HepG2 (cell line): ENCODE measurements around the gene NFE2L2. TPM values are rescaled to one million over a fixed set of nuclear protein-coding genes. Genes with fewer than 3 reads are reported as not detected.
A peak's percentile ranks its signal among the peaks of the same experiment; 100 is the strongest.

Experiments used
- ATRX ChIP-seq: sonication (generic); formaldehyde crosslinking; IDR thresholded peaks from 2 replicates; pipeline ENCODE4 v1.4.0; 2020; ENCODE audit warnings: missing genetic modification reagents, borderline replicate concordance
- CEBPB ChIP-seq: IDR thresholded peaks from 2 replicates; pipeline ENCODE4 v1.6.1; 2011; ENCODE audit warnings: low read depth, low read length, improper control_type of control experiment, borderline replicate concordance
- ERF ChIP-seq: IDR thresholded peaks from 2 replicates; pipeline ENCODE4 v1.6.1; 2018; ENCODE audit warnings: missing biosample characterization, missing genetic modification reagents
- GABPA ChIP-seq, 2 experiments: IDR thresholded peaks; 2 replicates each; pipeline ENCODE4 v1.6.1; 2011 to 2016; ENCODE audit warnings: low read depth in 2 of 2, low read length in 1 of 2, missing biosample characterization in 1 of 2, missing genetic modification characterization in 1 of 2
- ISL2 ChIP-seq: sonication (generic); formaldehyde crosslinking; IDR thresholded peaks from 2 replicates; pipeline ENCODE4 v1.5.0; 2020; ENCODE audit warnings: missing genetic modification reagents
- MAFF ChIP-seq: IDR thresholded peaks from 2 replicates; pipeline ENCODE4 v1.6.1; 2011; ENCODE audit warnings: low read depth, low read length, improper control_type of control experiment
- MXI1 ChIP-seq: IDR thresholded peaks from 3 replicates; pipeline ENCODE4 v1.6.1; 2012; ENCODE audit warnings: low read depth, low read length, inconsistent platforms, borderline replicate concordance
- RARA ChIP-seq: IDR thresholded peaks from 2 replicates; pipeline ENCODE4 v1.6.1; 2016; ENCODE audit warnings: missing genetic modification reagents, missing compliant biosample characterization
- SMAD3 ChIP-seq: sonication (generic); formaldehyde crosslinking; IDR thresholded peaks from 2 replicates; pipeline ENCODE4 v1.4.0; 2020; ENCODE audit warnings: missing genetic modification reagents
- YEATS4 ChIP-seq: sonication (generic); formaldehyde crosslinking; IDR thresholded peaks from 2 replicates; pipeline ENCODE4 v1.4.0; 2020; ENCODE audit warnings: missing genetic modification reagents, borderline replicate concordance
- ZNF234 ChIP-seq: sonication (generic); formaldehyde crosslinking; conservative IDR thresholded peaks from 2 replicates; pipeline ENCODE4 v1.5.1; 2020; ENCODE audit warnings: mild to moderate bottlenecking, missing genetic modification reagents
- ZNF326 ChIP-seq: sonication (generic); formaldehyde crosslinking; IDR thresholded peaks from 2 replicates; pipeline ENCODE4 v1.4.0; 2020; ENCODE audit warnings: missing genetic modification reagents, borderline replicate concordance
- ZNF564 ChIP-seq: sonication (generic); formaldehyde crosslinking; IDR thresholded peaks from 2 replicates; pipeline ENCODE4 v1.8.1; 2023; ENCODE audit warnings: mild to moderate bottlenecking, missing genetic modification reagents
- ZNF652 ChIP-seq: IDR thresholded peaks from 2 replicates; pipeline ENCODE4 v1.6.1; 2016; ENCODE audit warnings: low read depth, borderline replicate concordance
- polyA plus RNA-seq, 8 experiments: library from polyadenylated mRNA; depleted of rRNA in 3 of 8; stranded (reverse) in 7 of 8; unstranded in 1 of 8; fragments of >200 nt; fragmentation: Illumina TruSeq in 4 of 8; extraction: Trizol in 4 of 8; gene quantifications; 2 replicates each; pipeline versions ENCODE4 v1.2.1 to v1.2.3, GENCODE V29; 2011 to 2016; ENCODE audit warnings: low read depth in 4 of 8, missing spikeins in 1 of 8, mixed read lengths in 1 of 8; ENCODE audit not compliant: insufficient read depth in 1 of 8
- total RNA-seq, 5 experiments: library from RNA; depleted of rRNA; stranded (reverse); fragments of >200 nt; fragmentation: Illumina TruSeq; extraction: Trizol; gene quantifications; 2 replicates each; pipeline ENCODE4 v1.2.3, GENCODE V29; 2016; ENCODE audit warnings: low read depth in 1 of 5
- TF ChIP-seq, protein P1 (sequence below): sonication (generic); formaldehyde crosslinking; IDR thresholded peaks from 2 replicates; pipeline ENCODE4 v1.9.0; 2022; ENCODE audit warnings: low read depth, missing genetic modification reagents
- TF ChIP-seq, protein P2 (sequence below): sonication (generic); formaldehyde crosslinking; IDR thresholded peaks from 2 replicates; pipeline ENCODE4 v1.4.0; 2020; ENCODE audit warnings: missing genetic modification reagents
- TF ChIP-seq, protein P3 (sequence below): conservative IDR thresholded peaks from 2 replicates; pipeline ENCODE4 v1.6.1; 2018; ENCODE audit warnings: missing genetic modification reagents
- TF ChIP-seq, protein P4 (sequence below): IDR thresholded peaks from 2 replicates; pipeline ENCODE4 v1.6.1; 2016; ENCODE audit warnings: low read depth, missing genetic modification reagents, missing compliant biosample characterization

Gene NFE2L2
- total and polyA plus RNA-seq, 2 of the 13 experiments (the other 11 are each of a cell fraction or from before 2014, with no cell fraction given), result 84.6 to 215 TPM

DNA sequence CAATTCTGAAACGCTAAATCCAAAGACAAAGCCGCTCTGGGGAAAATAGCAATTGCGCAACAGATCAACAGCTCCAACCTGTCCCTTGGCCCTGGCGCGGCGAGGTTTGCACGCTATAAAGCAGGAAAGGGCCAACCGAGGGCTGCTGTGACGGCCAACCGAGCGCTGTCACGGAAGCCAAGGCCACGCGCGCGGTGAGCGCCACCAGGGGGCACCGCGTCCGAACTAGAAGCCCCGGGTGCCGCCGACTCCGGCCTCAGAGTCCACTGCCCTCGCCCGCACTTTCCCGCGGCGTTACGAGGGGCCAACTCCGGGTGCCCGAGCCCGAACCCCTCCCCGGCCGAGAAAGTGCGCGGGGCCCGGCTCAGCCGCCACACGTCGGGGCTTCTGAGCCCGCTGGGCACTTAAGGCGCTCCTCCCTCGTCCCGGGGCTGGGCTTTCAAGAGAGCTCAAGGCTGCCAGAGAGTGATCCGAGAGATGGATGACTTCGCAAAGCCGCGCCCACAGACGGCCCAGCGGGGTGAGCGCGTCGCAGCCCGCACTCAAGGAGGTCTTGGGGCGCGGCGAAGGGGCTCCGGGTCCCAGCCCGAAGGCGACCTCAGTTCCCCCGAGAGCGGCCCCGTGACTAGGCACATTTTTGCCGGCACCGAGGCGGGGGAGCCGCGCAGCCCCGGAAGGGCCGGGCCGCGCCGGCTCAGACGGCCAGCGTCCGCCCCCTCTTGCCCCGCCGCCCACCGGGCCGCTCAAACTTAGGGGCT lies 897 bp downstream of the NFE2L2 start (continued):
- no peak for TF ChIP-seq ZNF326 (CRISPR knock-in tag)
- peak; percentile 86 for TF ChIP-seq RARA (CRISPR knock-in tag)
- peak; percentile 98; the same call in 2 of the 3 replicates for TF ChIP-seq MXI1
- TF ChIP-seq CEBPB, result peak; percentile 100
- TF ChIP-seq YEATS4 (CRISPR knock-in tag), result peak; percentile 94
- 0 out of 2 replicates have a peak, but pooled peaks have one; percentile 11 for TF ChIP-seq MAFF
- TF ChIP-seq ATRX (CRISPR knock-in tag), result no peak
- TF ChIP-seq, protein P1, sequence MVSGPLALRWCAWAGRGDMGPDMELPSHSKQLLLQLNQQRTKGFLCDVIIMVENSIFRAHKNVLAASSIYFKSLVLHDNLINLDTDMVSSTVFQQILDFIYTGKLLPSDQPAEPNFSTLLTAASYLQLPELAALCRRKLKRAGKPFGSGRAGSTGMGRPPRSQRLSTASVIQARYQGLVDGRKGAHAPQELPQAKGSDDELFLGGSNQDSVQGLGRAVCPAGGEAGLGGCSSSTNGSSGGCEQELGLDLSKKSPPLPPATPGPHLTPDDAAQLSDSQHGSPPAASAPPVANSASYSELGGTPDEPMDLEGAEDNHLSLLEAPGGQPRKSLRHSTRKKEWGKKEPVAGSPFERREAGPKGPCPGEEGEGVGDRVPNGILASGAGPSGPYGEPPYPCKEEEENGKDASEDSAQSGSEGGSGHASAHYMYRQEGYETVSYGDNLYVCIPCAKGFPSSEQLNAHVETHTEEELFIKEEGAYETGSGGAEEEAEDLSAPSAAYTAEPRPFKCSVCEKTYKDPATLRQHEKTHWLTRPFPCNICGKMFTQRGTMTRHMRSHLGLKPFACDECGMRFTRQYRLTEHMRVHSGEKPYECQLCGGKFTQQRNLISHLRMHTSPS, result peak; percentile 90
- TF ChIP-seq, protein P2, sequence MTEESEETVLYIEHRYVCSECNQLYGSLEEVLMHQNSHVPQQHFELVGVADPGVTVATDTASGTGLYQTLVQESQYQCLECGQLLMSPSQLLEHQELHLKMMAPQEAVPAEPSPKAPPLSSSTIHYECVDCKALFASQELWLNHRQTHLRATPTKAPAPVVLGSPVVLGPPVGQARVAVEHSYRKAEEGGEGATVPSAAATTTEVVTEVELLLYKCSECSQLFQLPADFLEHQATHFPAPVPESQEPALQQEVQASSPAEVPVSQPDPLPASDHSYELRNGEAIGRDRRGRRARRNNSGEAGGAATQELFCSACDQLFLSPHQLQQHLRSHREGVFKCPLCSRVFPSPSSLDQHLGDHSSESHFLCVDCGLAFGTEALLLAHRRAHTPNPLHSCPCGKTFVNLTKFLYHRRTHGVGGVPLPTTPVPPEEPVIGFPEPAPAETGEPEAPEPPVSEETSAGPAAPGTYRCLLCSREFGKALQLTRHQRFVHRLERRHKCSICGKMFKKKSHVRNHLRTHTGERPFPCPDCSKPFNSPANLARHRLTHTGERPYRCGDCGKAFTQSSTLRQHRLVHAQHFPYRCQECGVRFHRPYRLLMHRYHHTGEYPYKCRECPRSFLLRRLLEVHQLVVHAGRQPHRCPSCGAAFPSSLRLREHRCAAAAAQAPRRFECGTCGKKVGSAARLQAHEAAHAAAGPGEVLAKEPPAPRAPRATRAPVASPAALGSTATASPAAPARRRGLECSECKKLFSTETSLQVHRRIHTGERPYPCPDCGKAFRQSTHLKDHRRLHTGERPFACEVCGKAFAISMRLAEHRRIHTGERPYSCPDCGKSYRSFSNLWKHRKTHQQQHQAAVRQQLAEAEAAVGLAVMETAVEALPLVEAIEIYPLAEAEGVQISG (CRISPR knock-in tag), result peak; percentile 92
- TF ChIP-seq ZNF564 (CRISPR knock-in tag), result peak; percentile 97
- no peak for TF ChIP-seq GABPA (IDR thresholded peaks at IDR 0.05; ENCODE audit: low read depth, low read length)
- peak; percentile 64 for TF ChIP-seq GABPA (CRISPR knock-in tag; IDR thresholded peaks at IDR 0.05; ENCODE audit: low read depth)
- no peak for TF ChIP-seq ZNF234 (CRISPR knock-in tag)
- TF ChIP-seq SMAD3 (CRISPR knock-in tag), result peak; percentile 93
- TF ChIP-seq ISL2, result peak; percentile 94
- TF ChIP-seq, protein P3, sequence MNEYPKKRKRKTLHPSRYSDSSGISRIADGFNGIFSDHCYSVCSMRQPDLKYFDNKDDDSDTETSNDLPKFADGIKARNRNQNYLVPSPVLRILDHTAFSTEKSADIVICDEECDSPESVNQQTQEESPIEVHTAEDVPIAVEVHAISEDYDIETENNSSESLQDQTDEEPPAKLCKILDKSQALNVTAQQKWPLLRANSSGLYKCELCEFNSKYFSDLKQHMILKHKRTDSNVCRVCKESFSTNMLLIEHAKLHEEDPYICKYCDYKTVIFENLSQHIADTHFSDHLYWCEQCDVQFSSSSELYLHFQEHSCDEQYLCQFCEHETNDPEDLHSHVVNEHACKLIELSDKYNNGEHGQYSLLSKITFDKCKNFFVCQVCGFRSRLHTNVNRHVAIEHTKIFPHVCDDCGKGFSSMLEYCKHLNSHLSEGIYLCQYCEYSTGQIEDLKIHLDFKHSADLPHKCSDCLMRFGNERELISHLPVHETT (CRISPR knock-in tag), result peak; percentile 88
- TF ChIP-seq, protein P4, sequence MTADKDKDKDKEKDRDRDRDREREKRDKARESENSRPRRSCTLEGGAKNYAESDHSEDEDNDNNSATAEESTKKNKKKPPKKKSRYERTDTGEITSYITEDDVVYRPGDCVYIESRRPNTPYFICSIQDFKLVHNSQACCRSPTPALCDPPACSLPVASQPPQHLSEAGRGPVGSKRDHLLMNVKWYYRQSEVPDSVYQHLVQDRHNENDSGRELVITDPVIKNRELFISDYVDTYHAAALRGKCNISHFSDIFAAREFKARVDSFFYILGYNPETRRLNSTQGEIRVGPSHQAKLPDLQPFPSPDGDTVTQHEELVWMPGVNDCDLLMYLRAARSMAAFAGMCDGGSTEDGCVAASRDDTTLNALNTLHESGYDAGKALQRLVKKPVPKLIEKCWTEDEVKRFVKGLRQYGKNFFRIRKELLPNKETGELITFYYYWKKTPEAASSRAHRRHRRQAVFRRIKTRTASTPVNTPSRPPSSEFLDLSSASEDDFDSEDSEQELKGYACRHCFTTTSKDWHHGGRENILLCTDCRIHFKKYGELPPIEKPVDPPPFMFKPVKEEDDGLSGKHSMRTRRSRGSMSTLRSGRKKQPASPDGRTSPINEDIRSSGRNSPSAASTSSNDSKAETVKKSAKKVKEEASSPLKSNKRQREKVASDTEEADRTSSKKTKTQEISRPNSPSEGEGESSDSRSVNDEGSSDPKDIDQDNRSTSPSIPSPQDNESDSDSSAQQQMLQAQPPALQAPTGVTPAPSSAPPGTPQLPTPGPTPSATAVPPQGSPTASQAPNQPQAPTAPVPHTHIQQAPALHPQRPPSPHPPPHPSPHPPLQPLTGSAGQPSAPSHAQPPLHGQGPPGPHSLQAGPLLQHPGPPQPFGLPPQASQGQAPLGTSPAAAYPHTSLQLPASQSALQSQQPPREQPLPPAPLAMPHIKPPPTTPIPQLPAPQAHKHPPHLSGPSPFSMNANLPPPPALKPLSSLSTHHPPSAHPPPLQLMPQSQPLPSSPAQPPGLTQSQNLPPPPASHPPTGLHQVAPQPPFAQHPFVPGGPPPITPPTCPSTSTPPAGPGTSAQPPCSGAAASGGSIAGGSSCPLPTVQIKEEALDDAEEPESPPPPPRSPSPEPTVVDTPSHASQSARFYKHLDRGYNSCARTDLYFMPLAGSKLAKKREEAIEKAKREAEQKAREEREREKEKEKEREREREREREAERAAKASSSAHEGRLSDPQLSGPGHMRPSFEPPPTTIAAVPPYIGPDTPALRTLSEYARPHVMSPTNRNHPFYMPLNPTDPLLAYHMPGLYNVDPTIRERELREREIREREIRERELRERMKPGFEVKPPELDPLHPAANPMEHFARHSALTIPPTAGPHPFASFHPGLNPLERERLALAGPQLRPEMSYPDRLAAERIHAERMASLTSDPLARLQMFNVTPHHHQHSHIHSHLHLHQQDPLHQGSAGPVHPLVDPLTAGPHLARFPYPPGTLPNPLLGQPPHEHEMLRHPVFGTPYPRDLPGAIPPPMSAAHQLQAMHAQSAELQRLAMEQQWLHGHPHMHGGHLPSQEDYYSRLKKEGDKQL (CRISPR knock-in tag), result peak; percentile 65
- peak; percentile 73 for TF ChIP-seq ZNF652 (CRISPR knock-in tag)
- TF ChIP-seq ERF (CRISPR knock-in tag), result peak; percentile 96
